ENCODE results near the gene ZNF579.
A peak's percentile ranks its signal among the peaks of the same experiment; 100 is the strongest.
"Not testable (repeated sequence)": the region's sequence is repeated elsewhere in the genome, so short reads cannot be mapped to it uniquely, and the experiment has no call there.

ZNF579 gene

DNA sequence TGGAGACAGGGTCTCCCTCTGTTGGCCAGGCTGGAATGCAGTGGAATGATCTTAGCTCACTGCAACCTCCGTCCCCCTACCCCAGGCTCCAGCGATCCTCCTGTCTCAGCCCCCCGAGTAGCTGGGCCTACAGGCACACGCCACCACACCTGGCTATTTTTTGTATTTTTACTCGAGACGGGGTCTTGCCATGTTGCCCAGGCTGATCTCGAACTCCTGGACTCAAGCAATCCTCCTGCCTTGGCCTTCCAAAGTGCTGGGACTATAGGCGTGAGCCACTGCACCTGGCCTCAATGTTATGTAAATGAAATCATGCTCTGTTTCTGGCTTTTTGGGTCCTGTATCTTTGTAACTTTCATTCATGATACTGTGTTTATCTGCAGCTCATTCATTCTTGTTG, 8.1 kb upstream of the ZNF579 start:
- DNase-seq (ENCODE audit: low read depth): no peak
- no peak for TF ChIP-seq CTCF (IDR thresholded peaks at IDR 0.05; ENCODE audit: low read depth, low read length, missing control alignments)
- H3K4me3 ChIP-seq (ENCODE audit: low read depth, low read length): no peak overlapping the region

GRCh38 chr19:55586976-55587668, 6.5 kb upstream of the ZNF579 start:
- peak; percentile 67 for DNase-seq (ENCODE audit: low read depth)
- H3K4me3 ChIP-seq (ENCODE audit: low read depth, low read length): peak overlapping the region; percentile 36
- no peak for TF ChIP-seq CTCF (IDR thresholded peaks at IDR 0.05; ENCODE audit: low read depth, low read length, missing control alignments)

- TF ChIP-seq CTCF (IDR thresholded peaks at IDR 0.05; ENCODE audit: low read depth, low read length, missing control alignments): no peak
- H3K4me3 ChIP-seq (ENCODE audit: low read depth, low read length): 0 out of 2 replicates have a peak overlapping the region, but pooled peaks have one; percentile 6
- DNase-seq (ENCODE audit: low read depth): no peak
These were observed 5.2 kb upstream of the ZNF579 start for GRCh38 chr19:55585658-55586339.

- TF ChIP-seq CTCF (IDR thresholded peaks at IDR 0.05; ENCODE audit: low read depth, low read length, missing control alignments): no peak
- no peak overlapping the region for H3K4me3 ChIP-seq (ENCODE audit: low read depth, low read length)
- DNase-seq (ENCODE audit: low read depth): no peak
These were observed 4.2 kb upstream of the ZNF579 start for GRCh38 chr19:55584871-55585270.

- not testable (repeated sequence) for DNase-seq (ENCODE audit: low read depth); H3K4me3 ChIP-seq (ENCODE audit: low read depth, low read length)
These were observed 3.2 kb upstream of the ZNF579 start for GRCh38 chr19:55583897-55584296.

GRCh38 chr19:55582284-55582683, 1.6 kb upstream of the ZNF579 start:
- not testable (repeated sequence) for DNase-seq (ENCODE audit: low read depth); H3K4me3 ChIP-seq (ENCODE audit: low read depth, low read length)

DNA sequence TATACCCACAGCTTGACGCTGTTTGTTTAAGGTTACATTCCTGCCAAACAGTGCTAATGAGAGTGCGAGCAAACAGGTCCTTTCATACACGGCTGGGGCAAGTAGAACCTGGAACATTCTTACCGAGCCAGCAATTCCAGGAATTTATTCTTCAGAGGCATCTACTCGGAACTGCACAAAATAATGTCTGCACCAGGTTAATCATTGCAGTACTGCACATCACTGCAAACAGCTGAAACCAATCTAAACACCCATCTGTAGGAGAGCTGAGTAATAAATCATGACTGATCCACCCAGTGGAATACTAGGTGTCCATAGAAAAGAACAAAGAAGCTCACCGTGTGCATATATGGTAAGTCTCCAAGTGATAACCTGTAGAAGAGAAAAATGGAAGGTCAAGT, 1.2 kb upstream of the ZNF579 start:
- no peak for DNase-seq (ENCODE audit: low read depth)
- H3K4me3 ChIP-seq (ENCODE audit: low read depth, low read length): no peak overlapping the region

More for the DNA sequence above, 1.2 kb upstream of the ZNF579 start:
- no peak for TF ChIP-seq CTCF (IDR thresholded peaks at IDR 0.05; ENCODE audit: low read depth, low read length, missing control alignments)

Data from GM12864 (cell line).